Measurements from ENCODE around the gene KRR1. TPM values are rescaled to one million over a fixed set of nuclear protein-coding genes. Genes with fewer than 3 reads are reported as not detected.

KRR1 gene
- polyA plus RNA-seq, 5 donors: 60.1 to 108 (median 95.3) TPM

Other genes with a start within 250 kb of the KRR1 start
- gene CAPS2, start 181.3 kb downstream of the KRR1 start, polyA plus RNA-seq (ENCODE audit: insufficient read depth in 1 of 5, insufficient read length in 5 of 5, low replicate concordance in 1 of 5): 10 to 100 TPM in 1 of 5 donors, 1 to 10 TPM in 4; 4.2 to 10.1 (median 8.2) TPM
- gene GLIPR1L1, start 176.9 kb downstream of the KRR1 start, polyA plus RNA-seq (ENCODE audit: insufficient read depth in 1 of 5, insufficient read length in 5 of 5, low replicate concordance in 1 of 5): under 1 TPM; 0.34 to 0.76 (median 0.54) TPM
- 1 to 10 TPM in 4 of 5 donors, under 1 TPM in 1; 0.63 to 3.6 (median 2.2) TPM for gene GLIPR1L2, start 120.5 kb downstream of the KRR1 start, polyA plus RNA-seq (ENCODE audit: insufficient read depth in 1 of 5, insufficient read length in 5 of 5, low replicate concordance in 1 of 5)
- gene GLIPR1, start 30.9 kb downstream of the KRR1 start, polyA plus RNA-seq (ENCODE audit: insufficient read depth in 1 of 5, insufficient read length in 5 of 5, low replicate concordance in 1 of 5): 10 to 100 TPM; 10.9 to 16.5 (median 15.5) TPM